ENCODE data around the gene NECAP2. TPM values are rescaled to one million over a fixed set of nuclear protein-coding genes. Genes with fewer than 3 reads are reported as not detected.

NECAP2 gene
- total and polyA plus RNA-seq, 2 experiments from 2014 or later: 34.4 to 38.4 TPM

DNA sequence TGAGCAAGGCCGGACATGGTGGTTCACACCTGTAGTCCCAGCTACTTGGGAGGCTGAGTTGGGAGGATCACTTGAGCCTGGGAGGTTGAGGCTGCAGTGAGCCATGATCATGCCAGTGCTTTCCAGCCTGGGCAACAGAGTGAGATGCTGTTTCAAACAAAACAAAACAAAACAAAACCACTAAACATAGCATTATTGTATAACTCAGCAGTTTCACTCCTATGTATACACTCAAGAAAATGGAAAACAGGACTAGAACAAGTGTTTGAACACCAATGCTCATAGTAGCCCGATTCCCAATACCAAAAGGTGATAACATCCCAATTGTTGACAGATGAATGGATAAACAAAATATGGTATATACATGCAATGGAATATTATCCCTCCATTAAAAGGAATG lies 2.0 kb upstream of the NECAP2 start:
- no peaks in the 10 kb centered on the region for H3K27me3 ChIP-seq
- TF ChIP-seq CTCF (IDR thresholded peaks at IDR 0.05; ENCODE audit: low read depth, low read length): no peak
- H3K27ac ChIP-seq: no peak overlapping the region
- DNase-seq (ENCODE audit: low read depth in 1 of 2, low spot score in 1 of 2): no peak
- H3K9me3 ChIP-seq (ENCODE audit: low read depth): no peaks in the 10 kb centered on the region
- H3K36me3 ChIP-seq: no peaks in the 10 kb centered on the region
- H3K4me3 ChIP-seq: no peak overlapping the region
- peaks cover 7% of the 10 kb centered on the region for H3K4me1 ChIP-seq (ENCODE audit: low read depth)

DNA sequence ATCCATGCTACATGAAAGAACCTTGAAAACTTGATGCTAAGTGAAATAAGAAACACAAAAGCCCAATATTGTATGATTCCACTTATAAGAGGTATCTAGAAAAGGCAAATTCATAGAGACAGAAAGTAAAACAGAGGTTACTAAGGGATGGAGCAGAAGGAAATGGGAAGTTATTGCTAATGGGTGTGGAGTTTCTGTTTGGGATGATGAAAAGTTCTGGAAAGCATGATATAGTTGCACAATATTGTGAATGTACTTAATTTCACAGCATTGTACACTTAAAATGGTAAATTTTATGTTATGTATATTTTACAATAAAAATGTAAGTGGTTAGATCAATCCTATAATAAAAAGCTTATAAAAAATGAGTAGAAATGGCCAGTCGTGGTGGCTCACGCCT lies 1.6 kb upstream of the NECAP2 start:
- peaks cover 7% of the 10 kb centered on the region for H3K4me1 ChIP-seq (ENCODE audit: low read depth)
- no peak overlapping the region for H3K4me3 ChIP-seq
- no peaks in the 10 kb centered on the region for H3K27me3 ChIP-seq
- no peaks in the 10 kb centered on the region for H3K9me3 ChIP-seq (ENCODE audit: low read depth)
- H3K27ac ChIP-seq: no peak overlapping the region
- no peaks in the 10 kb centered on the region for H3K36me3 ChIP-seq
- DNase-seq (ENCODE audit: low read depth in 1 of 2, low spot score in 1 of 2): peak in 1 of 2 donors; percentile 20
- TF ChIP-seq CTCF (IDR thresholded peaks at IDR 0.05; ENCODE audit: low read depth, low read length): no peak

DNA sequence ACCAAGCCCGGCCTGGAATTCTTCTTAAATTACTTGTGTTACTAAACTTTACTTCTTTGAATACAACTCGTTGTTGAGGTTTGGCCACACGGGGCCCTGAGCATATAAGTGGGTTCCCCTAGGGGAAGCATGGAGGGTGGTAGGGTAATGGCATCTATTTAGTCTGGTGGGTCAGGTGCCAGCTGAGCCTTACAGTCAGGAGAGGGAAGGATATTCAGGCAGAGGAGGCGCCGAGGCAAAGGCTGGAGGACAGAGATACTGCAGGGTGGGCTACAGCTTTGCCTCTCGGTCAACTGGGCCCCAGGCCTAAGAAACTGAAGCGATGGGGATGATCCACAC lies 424 bp upstream of the NECAP2 start:
- TF ChIP-seq CTCF (IDR thresholded peaks at IDR 0.05; ENCODE audit: low read depth, low read length): no peak
- DNase-seq (ENCODE audit: low read depth in 1 of 2, low spot score in 1 of 2): no peak
- Histone ChIP-seq H3K4me3 (peak overlapping the region; percentile 97), H3K9me3 (ENCODE audit: low read depth) (no peaks in the 10 kb centered on the region), H3K4me1 (ENCODE audit: low read depth) (peaks cover 7% of the 10 kb centered on the region), H3K27me3 (no peaks in the 10 kb centered on the region), H3K36me3 (peaks cover 7% of the 10 kb centered on the region), H3K27ac (peak overlapping the region; percentile 49)

DNA sequence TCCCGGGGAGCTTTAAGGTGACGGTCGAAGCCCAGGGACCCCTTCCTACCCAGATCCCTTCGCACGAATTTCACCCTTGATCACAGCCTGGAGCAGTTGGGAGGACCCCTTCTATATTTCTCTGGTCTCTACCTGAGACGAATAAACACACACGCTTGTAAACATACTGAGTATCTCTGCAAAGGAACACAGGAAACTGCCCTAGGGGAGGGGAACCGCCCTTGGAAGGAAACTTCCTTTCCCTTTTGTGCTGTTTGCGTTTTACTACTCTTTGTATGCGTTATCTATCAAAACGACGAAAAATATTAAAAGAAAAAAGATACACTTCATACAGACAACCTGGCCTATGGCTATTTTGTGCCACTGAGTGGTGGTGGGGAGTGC lies 750 bp downstream of the NECAP2 start:
- Histone ChIP-seq H3K36me3 (peaks cover 15% of the 10 kb centered on the region), H3K4me1 (ENCODE audit: low read depth) (peaks cover 7% of the 10 kb centered on the region), H3K27me3 (no peaks in the 10 kb centered on the region), H3K9me3 (ENCODE audit: low read depth) (no peaks in the 10 kb centered on the region), H3K27ac (peak overlapping the region; percentile 76), H3K4me3 (peak overlapping the region; percentile 97)
- DNase-seq (ENCODE audit: low read depth in 1 of 2, low spot score in 1 of 2): peak in 1 of 2 donors; percentile 23
- no peak for TF ChIP-seq CTCF (IDR thresholded peaks at IDR 0.05; ENCODE audit: low read depth, low read length)

DNA sequence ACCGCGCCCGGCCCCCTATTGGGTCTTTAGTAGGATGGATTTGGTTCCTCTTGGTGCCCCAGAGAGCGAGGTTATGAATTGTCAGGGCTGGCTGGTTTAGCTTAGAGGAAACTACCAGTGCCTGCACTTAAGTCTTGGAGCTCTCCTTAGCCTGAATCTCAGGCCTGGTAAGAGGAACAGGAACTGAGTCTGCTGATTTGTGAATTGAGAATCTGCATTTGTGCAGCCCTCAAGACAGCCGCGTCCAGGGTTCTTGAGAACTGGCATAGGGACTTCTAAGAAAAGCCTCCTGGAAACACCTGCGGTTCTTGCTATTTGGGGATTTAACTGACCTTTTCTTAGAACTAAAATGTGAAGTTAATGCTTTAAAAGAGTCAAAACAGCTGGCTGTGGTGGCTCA lies 1.7 kb downstream of the NECAP2 start:
- H3K4me3 ChIP-seq: no peak overlapping the region
- H3K9me3 ChIP-seq (ENCODE audit: low read depth): no peaks in the 10 kb centered on the region
- no peaks in the 10 kb centered on the region for H3K27me3 ChIP-seq
- no peak overlapping the region for H3K27ac ChIP-seq
- TF ChIP-seq CTCF (IDR thresholded peaks at IDR 0.05; ENCODE audit: low read depth, low read length): no peak
- no peak for DNase-seq (ENCODE audit: low read depth in 1 of 2, low spot score in 1 of 2)
- H3K36me3 ChIP-seq: peaks cover 15% of the 10 kb centered on the region
- peaks cover 7% of the 10 kb centered on the region for H3K4me1 ChIP-seq (ENCODE audit: low read depth)

DNA sequence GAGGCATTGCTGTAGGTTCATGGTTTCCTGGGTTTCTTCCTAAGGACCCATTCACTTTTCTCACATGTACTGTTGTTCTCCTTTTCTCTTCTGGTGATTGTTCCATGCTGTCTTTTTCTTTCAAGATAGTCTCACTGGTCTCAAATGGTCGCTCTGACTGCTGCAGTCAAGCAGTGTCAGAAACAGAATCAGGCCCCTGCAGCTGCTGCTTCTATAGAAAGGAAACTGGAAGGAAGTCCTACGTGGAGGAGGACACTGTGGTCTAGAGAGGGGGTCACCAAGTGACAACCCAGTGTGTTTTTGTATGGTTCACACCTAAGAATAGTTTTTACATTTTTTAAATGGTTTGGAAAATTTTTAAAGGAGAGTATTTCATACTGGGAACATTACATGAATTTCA lies 2.4 kb downstream of the NECAP2 start:
- Histone ChIP-seq H3K27me3 (no peaks in the 10 kb centered on the region), H3K4me3 (no peak overlapping the region), H3K4me1 (ENCODE audit: low read depth) (peaks cover 7% of the 10 kb centered on the region), H3K36me3 (peaks cover 20% of the 10 kb centered on the region), H3K9me3 (ENCODE audit: low read depth) (no peaks in the 10 kb centered on the region), H3K27ac (no peak overlapping the region)
- TF ChIP-seq CTCF (IDR thresholded peaks at IDR 0.05; ENCODE audit: low read depth, low read length): no peak
- no peak for DNase-seq (ENCODE audit: low read depth in 1 of 2, low spot score in 1 of 2)
